Kidney epithelial cell (primary cell): ENCODE data around the gene HDGFL2. TPM values are rescaled to one million over a fixed set of nuclear protein-coding genes. Genes with fewer than 3 reads are reported as not detected.

Experiments
- DNase-seq: peaks from one replicate; pipeline ENCODE4 v3.0.0-alpha.2; 2010; ENCODE audit warnings: low read depth
- H3K27me3 ChIP-seq: 2 replicates; pipeline ENCODE4 v1.6.0; 2011; ENCODE audit warnings: low read length; ENCODE audit not compliant: control insufficient read depth, insufficient read depth
- H3K36me3 ChIP-seq: 2 replicates; pipeline ENCODE4 v1.5.1; 2011; ENCODE audit warnings: low read length; ENCODE audit not compliant: control insufficient read depth, insufficient read depth
- H3K4me3 ChIP-seq: 2 replicates; pipeline ENCODE4 v1.5.1; 2011; ENCODE audit warnings: low read depth, mild to moderate bottlenecking, control low read depth, low read length
- total RNA-seq: library from RNA; depleted of rRNA; stranded (reverse); fragments of >200 nt; gene quantifications from 2 replicates; pipeline ENCODE4 v1.2.3, GENCODE V29; 2015
- TF ChIP-seq, protein P1 (sequence below): IDR thresholded peaks from 2 replicates; pipeline ENCODE4 v1.5.1; 2011; ENCODE audit warnings: mild to moderate bottlenecking, moderate library complexity, low read length, control low read depth, inconsistent platforms; ENCODE audit not compliant: insufficient read depth, poor library complexity, severe bottlenecking

The HDGFL2 gene
- total RNA-seq, 1 donor from 2014 or later, result 82.0 TPM

DNA sequence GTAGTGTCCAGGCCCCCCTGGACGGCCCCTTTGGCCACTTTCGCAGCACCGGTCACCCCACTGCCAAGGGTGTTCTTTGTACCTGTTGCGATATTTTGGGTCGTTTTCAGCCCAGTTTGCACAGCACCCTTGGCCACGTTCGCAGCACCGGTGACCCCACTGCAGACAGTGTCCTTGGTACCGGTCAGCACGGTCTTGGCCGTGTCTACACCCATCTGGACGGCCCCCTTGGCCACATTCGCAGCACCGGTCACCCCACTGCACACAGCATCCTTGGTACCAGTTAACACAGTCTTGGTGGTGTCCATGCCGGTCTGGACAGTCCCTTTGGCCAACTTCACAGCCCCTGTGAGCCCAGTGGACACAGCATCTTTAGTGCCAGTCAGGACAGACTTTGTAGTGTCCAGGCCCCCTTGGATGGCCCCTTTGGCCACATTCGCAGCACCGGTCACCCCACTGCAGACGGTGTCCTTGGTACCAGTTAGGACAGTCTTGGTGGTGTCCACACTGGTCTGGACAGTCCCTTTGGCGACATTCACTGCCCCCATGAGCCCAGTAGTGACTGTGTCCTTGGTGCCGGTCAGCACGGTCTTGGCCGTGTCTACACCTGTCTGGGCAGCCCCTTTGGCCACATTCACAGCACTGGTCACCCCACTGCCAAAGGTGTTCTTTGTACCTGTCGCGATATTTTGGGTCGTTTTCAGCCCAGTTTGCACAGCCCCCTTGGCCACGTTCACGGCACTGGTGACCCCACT, 39.4 kb downstream of the HDGFL2 start:
- Histone ChIP-seq H3K4me3 (no peak overlapping the region), H3K27me3 (peaks cover 3% of the 10 kb centered on the region), H3K36me3 (no peaks in the 10 kb centered on the region)
- TF ChIP-seq, protein P1, sequence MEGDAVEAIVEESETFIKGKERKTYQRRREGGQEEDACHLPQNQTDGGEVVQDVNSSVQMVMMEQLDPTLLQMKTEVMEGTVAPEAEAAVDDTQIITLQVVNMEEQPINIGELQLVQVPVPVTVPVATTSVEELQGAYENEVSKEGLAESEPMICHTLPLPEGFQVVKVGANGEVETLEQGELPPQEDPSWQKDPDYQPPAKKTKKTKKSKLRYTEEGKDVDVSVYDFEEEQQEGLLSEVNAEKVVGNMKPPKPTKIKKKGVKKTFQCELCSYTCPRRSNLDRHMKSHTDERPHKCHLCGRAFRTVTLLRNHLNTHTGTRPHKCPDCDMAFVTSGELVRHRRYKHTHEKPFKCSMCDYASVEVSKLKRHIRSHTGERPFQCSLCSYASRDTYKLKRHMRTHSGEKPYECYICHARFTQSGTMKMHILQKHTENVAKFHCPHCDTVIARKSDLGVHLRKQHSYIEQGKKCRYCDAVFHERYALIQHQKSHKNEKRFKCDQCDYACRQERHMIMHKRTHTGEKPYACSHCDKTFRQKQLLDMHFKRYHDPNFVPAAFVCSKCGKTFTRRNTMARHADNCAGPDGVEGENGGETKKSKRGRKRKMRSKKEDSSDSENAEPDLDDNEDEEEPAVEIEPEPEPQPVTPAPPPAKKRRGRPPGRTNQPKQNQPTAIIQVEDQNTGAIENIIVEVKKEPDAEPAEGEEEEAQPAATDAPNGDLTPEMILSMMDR, result no peak
- no peak for DNase-seq

DNA sequence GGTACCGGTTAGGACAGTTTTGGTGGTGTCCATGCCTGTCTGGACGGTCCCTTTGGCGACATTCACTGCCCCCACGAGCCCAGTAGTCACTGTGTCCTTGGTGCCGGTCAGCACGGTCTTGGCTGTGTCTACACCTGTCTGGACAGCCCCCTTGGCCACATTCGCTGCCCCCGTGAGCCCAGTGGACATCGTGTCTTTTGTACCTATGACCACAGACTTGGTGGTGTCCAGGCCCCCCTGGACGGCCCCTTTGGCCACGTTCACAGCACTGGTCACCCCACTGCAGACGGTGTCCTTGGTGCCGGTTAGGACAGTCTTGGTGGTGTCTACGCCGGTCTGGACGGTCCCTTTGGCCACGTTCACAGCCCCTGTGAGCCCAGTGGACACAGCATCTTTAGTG, 40.0 kb downstream of the HDGFL2 start:
- Histone ChIP-seq H3K4me3 (no peak overlapping the region), H3K27me3 (peaks cover 3% of the 10 kb centered on the region), H3K36me3 (no peaks in the 10 kb centered on the region)
- DNase-seq, result no peak
- TF ChIP-seq, protein P1, result no peak

DNA sequence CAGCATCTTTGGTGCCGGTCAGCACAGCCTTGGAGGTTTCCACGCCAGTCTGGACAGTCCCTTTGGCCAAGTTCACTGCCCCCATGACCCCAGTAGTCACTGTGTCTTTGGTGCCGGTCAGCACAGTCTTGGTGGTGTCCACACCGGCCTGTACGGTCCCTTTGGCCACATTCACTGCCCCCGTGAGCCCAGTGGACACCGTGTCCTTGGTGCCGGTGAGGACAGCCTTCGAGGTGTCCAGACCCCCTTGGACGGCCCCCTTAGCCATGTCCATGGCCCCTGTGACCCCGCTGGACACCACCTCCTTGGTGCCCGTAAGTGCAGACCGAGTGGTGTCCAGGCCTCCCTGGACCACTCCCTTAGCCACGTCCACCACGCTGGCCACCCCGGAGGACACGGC, 41.2 kb downstream of the HDGFL2 start:
- no peak overlapping the region for H3K4me3 ChIP-seq
- H3K27me3 ChIP-seq, result peaks cover 3% of the 10 kb centered on the region
- TF ChIP-seq, protein P1, result no peak
- no peaks in the 10 kb centered on the region for H3K36me3 ChIP-seq
- no peak for DNase-seq

DNA sequence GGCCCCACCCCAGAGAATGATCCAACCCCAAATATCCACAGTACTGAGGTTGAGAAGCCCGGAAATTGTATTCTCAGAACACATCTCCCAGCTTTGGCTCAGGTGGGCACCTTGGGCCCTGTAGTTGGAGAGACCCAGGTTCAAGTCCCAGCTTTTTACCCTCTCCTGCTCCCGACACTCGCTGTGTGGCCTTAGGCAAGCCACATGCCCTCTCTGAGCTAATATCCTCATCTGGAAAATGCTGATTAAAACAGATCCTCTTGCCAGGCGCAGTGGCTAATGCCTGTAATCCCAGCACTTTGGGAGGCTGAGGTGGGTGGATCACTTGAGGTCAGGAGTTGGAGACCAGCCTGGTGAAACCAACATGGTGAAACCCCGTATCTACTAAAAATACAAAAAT, 43.6 kb downstream of the HDGFL2 start:
- Histone ChIP-seq H3K27me3 (peaks cover 3% of the 10 kb centered on the region), H3K4me3 (no peak overlapping the region), H3K36me3 (no peaks in the 10 kb centered on the region)
- TF ChIP-seq, protein P1, result no peak
- no peak for DNase-seq

GRCh38 chr19:4516199-4516938, 44.3 kb downstream of the HDGFL2 start:
- no peaks in the 10 kb centered on the region for H3K36me3 ChIP-seq
- TF ChIP-seq, protein P1, result no peak
- peaks cover 3% of the 10 kb centered on the region for H3K27me3 ChIP-seq
- H3K4me3 ChIP-seq, result no peak overlapping the region
- DNase-seq, result no peak

- TF ChIP-seq, protein P1, result no peak
- no peak for DNase-seq
- peaks cover 3% of the 10 kb centered on the region for H3K27me3 ChIP-seq
- H3K4me3 ChIP-seq, result no peak overlapping the region
- H3K36me3 ChIP-seq, result no peaks in the 10 kb centered on the region
Measured at GRCh38 chr19:4516939-4517300, 44.8 kb downstream of the HDGFL2 start.
